ENCODE results near the gene ALDH2. TPM values are rescaled to one million over a fixed set of nuclear protein-coding genes. Genes with fewer than 3 reads are reported as not detected.

Gene ALDH2
- total RNA-seq, 4 donors from 2014 or later = 111 to 156 (median 130) TPM

GRCh38 chr12:111781085-111781658, 14.4 kb downstream of the ALDH2 start:
- H3K27me3 ChIP-seq = no peaks in the 10 kb centered on the region
- no peak for TF ChIP-seq POLR2AphosphoS5 (IDR thresholded peaks at IDR 0.05)
- no peak for TF ChIP-seq EP300 (IDR thresholded peaks at IDR 0.05)
- TF ChIP-seq POLR2A (IDR thresholded peaks at IDR 0.05) = no peak
- TF ChIP-seq CTCF (IDR thresholded peaks at IDR 0.05) = no peak

GRCh38 chr12:111783046-111783445, 16.3 kb downstream of the ALDH2 start:
- H3K36me3 ChIP-seq = peaks cover 70% of the 10 kb centered on the region
- DNase-seq (ENCODE audit: low spot score in 2 of 2) = no peak

More at GRCh38 chr12:111781085-111781658, 14.4 kb downstream of the ALDH2 start:
- peaks cover 17% of the 10 kb centered on the region for H3K4me1 ChIP-seq
- no peaks in the 10 kb centered on the region for H3K9me3 ChIP-seq
- 94% methylated on average over 2 of the region's 2 CpGs for WGBS
- H3K4me3 ChIP-seq = no peak overlapping the region
- H3K27ac ChIP-seq = no peak overlapping the region
- peaks cover 60% of the 10 kb centered on the region for H3K36me3 ChIP-seq
- DNase-seq (ENCODE audit: low spot score in 2 of 2) = no peak

GRCh38 chr12:111784953-111785352, 18.2 kb downstream of the ALDH2 start:
- Histone ChIP-seq H3K4me3 (no peak overlapping the region), H3K27me3 (no peaks in the 10 kb centered on the region), H3K9me3 (no peaks in the 10 kb centered on the region), H3K27ac (no peak overlapping the region), H3K36me3 (peaks cover 79% of the 10 kb centered on the region), H3K4me1 (no peaks in the 10 kb centered on the region)
- TF ChIP-seq EP300 (IDR thresholded peaks at IDR 0.05) (no peak), CTCF (IDR thresholded peaks at IDR 0.05) (no peak), POLR2AphosphoS5 (IDR thresholded peaks at IDR 0.05) (no peak), POLR2A (IDR thresholded peaks at IDR 0.05) (no peak)
- WGBS = 98% methylated on average over 4 of the region's 4 CpGs
- no peak for DNase-seq (ENCODE audit: low spot score in 2 of 2)

More at GRCh38 chr12:111783046-111783445, 16.3 kb downstream of the ALDH2 start:
- Histone ChIP-seq H3K27ac (no peak overlapping the region), H3K27me3 (no peaks in the 10 kb centered on the region), H3K4me1 (peaks cover under 1% of the 10 kb centered on the region), H3K9me3 (no peaks in the 10 kb centered on the region), H3K4me3 (no peak overlapping the region)
- no peak for TF ChIP-seq POLR2AphosphoS5 (IDR thresholded peaks at IDR 0.05)
- TF ChIP-seq CTCF (IDR thresholded peaks at IDR 0.05) = no peak
- TF ChIP-seq EP300 (IDR thresholded peaks at IDR 0.05) = no peak
- TF ChIP-seq POLR2A (IDR thresholded peaks at IDR 0.05) = no peak
- 94% methylated on average over 17 of the region's 17 CpGs for WGBS

- H3K27me3 ChIP-seq = no peaks in the 10 kb centered on the region
- no peak for DNase-seq (ENCODE audit: low spot score in 2 of 2)
- no peak overlapping the region for H3K4me3 ChIP-seq
- TF ChIP-seq POLR2AphosphoS5 (IDR thresholded peaks at IDR 0.05) (no peak), EP300 (IDR thresholded peaks at IDR 0.05) (no peak), CTCF (IDR thresholded peaks at IDR 0.05) (no peak), POLR2A (IDR thresholded peaks at IDR 0.05) (no peak)
- H3K4me1 ChIP-seq = no peaks in the 10 kb centered on the region
- H3K9me3 ChIP-seq = no peaks in the 10 kb centered on the region
- 75% methylated on average over 2 of the region's 2 CpGs for WGBS
- peaks cover 84% of the 10 kb centered on the region for H3K36me3 ChIP-seq
- H3K27ac ChIP-seq = no peak overlapping the region
Measured at GRCh38 chr12:111785651-111786050, 18.9 kb downstream of the ALDH2 start.

GRCh38 chr12:111788178-111788654, 21.5 kb downstream of the ALDH2 start:
- no peak for DNase-seq (ENCODE audit: low spot score in 2 of 2)
- H3K4me1 ChIP-seq = no peaks in the 10 kb centered on the region
- H3K36me3 ChIP-seq = peaks cover 84% of the 10 kb centered on the region
- H3K27ac ChIP-seq = no peak overlapping the region
- H3K27me3 ChIP-seq = no peaks in the 10 kb centered on the region
- H3K9me3 ChIP-seq = no peaks in the 10 kb centered on the region
- WGBS = 63% methylated on average over 8 of the region's 8 CpGs
- TF ChIP-seq POLR2AphosphoS5 (IDR thresholded peaks at IDR 0.05) (no peak), POLR2A (IDR thresholded peaks at IDR 0.05) (no peak), CTCF (IDR thresholded peaks at IDR 0.05) (no peak), EP300 (IDR thresholded peaks at IDR 0.05) (no peak)
- no peak overlapping the region for H3K4me3 ChIP-seq
